K562 (cell line): ENCODE results near the gene NLGN3.

Source experiments
- ZNF23 ChIP-seq: fragments of 250-450 bp; sonication (Bioruptor Pico); IDR thresholded peaks from 2 replicates; pipeline ENCODE4 v1.4.0; 2020; ENCODE audit warnings: mild to moderate bottlenecking
- ZNF274 ChIP-seq: IDR thresholded peaks from 2 replicates; pipeline ENCODE4 v1.6.1; 2011; ENCODE audit warnings: low read depth, mild to moderate bottlenecking, low read length, moderate library complexity, borderline replicate concordance

DNA sequence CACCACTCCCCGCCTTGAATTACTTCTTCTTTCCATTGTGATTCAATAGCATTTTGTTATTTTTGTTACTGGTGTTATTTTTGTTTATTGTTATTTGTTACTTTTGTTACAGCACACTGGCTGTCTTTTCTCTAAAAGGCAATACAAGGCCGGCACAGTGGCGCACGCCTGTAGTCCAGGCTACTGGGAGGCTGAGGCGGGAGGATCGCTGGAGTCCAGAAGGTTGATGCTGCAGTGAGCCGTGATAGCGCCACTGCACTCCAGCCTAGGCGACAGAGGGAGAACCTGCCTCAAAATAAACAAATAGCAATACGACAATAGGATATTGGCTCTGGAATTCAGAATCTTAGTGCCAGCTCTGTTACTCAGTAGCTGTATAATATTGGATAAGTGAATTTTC lies 27.3 kb upstream of the NLGN3 start:
- no peak for TF ChIP-seq ZNF274
- no peak for TF ChIP-seq ZNF23 (CRISPR knock-in tag)
